Naive B cell (primary cell): Measurements from ENCODE around the gene NFKBIL1. TPM values are rescaled to one million over a fixed set of nuclear protein-coding genes. Genes with fewer than 3 reads are reported as not detected.
"Not testable (repeated sequence)": the region's sequence is repeated elsewhere in the genome, so short reads cannot be mapped to it uniquely, and the experiment has no call there.

Source experiments
- ATAC-seq, 2 donors: fragments of 150-1000 bp; cut with Tn5 transposase; 2 replicates each; pipeline ENCODE4 v1.10.0; 2021; ENCODE audit warnings: low read depth in 2 of 2, mild to moderate bottlenecking in 2 of 2, moderate library complexity in 2 of 2
- DNase-seq: peaks from one replicate; pipeline ENCODE4 v3.0.0; 2022
- H3K27ac Mint-ChIP-seq, 6 donors: one replicate each; pipeline ENCODE4 v1.8.0; 2020 to 2022; ENCODE audit warnings: mild to moderate bottlenecking in 6 of 6, mixed read lengths in 6 of 6, moderate library complexity in 5 of 6, inconsistent platforms in 2 of 6
- H3K27me3 Mint-ChIP-seq, 3 donors: one replicate each; pipeline ENCODE4 v1.8.0; 2021 to 2022; ENCODE audit warnings: mixed read lengths in 3 of 3, mild to moderate bottlenecking in 1 of 3
- H3K36me3 Mint-ChIP-seq, 2 donors: one replicate each; pipeline ENCODE4 v1.8.0; 2020 to 2022; ENCODE audit warnings: mixed read lengths in 2 of 2, inconsistent platforms in 1 of 2, mild to moderate bottlenecking in 1 of 2
- H3K4me1 Mint-ChIP-seq, 3 donors: one replicate each; pipeline ENCODE4 v1.8.0; 2020 to 2022; ENCODE audit warnings: mixed read lengths in 3 of 3, inconsistent platforms in 1 of 3, mild to moderate bottlenecking in 1 of 3, moderate library complexity in 1 of 3
- H3K4me3 Mint-ChIP-seq, 8 donors: one replicate each; pipeline ENCODE4 v1.8.0; 2020 to 2022; ENCODE audit warnings: mild to moderate bottlenecking in 8 of 8, mixed read lengths in 8 of 8, moderate library complexity in 8 of 8, inconsistent platforms in 2 of 8
- H3K9me3 Mint-ChIP-seq, 7 donors: one replicate each; pipeline ENCODE4 v1.8.0; 2020 to 2022; ENCODE audit warnings: mixed read lengths in 7 of 7, mild to moderate bottlenecking in 5 of 7, inconsistent platforms in 2 of 7, moderate library complexity in 1 of 7
- polyA plus RNA-seq, 6 donors: library from polyadenylated mRNA; unstranded; fragments of 300-500 nt; fragmentation: Illumina TruSeq; gene quantifications; one replicate each; pipeline ENCODE4 v1.2.3, GENCODE V29; 2021; ENCODE audit warnings: low read depth in 6 of 6

The NFKBIL1 gene, protein sequence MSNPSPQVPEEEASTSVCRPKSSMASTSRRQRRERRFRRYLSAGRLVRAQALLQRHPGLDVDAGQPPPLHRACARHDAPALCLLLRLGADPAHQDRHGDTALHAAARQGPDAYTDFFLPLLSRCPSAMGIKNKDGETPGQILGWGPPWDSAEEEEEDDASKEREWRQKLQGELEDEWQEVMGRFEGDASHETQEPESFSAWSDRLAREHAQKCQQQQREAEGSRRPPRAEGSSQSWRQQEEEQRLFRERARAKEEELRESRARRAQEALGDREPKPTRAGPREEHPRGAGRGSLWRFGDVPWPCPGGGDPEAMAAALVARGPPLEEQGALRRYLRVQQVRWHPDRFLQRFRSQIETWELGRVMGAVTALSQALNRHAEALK
- 10 to 100 TPM in 2 of 6 donors, 1 to 10 TPM in 3, under 1 TPM in 1; 0.24 to 11.4 (median 8.9) TPM for polyA plus RNA-seq

- peak; percentile 89 to 90 for ATAC-seq
- H3K27ac Mint-ChIP-seq = peak within 1 kb of the TSS; percentile 83 to 98 (median 96)
- H3K4me3 Mint-ChIP-seq = peak within 1 kb of the TSS; percentile 84 to 95 (median 91)
Measured at GRCh38 chr6:31546958-31547726, at the start of gene NFKBIL1. Gene NFKBIL1, plus strand, starts transcription at chr6:31547608. Its CDS starts 87 bp downstream, at chr6:31547695.

DNA sequence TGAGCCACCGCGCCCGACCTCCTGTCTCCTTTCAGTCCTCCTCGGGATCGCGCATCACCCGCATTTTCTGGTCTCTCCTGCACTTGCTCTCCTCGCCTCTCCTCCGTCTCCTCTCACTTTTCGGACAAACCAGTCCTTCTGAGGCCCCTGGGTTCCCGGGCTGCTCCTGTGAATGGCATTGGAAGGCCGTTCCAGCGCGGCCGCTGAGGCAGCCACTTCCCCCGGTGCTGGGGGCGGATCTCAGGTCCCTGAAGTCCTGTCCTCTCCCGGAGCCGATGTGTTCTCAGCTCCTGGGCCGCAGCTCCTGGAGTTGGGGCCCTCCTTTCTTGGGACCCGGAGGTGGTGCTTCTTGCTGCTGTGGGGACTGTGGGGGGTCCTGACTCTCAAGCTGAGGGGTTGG, 48.7 kb upstream of the NFKBIL1 start:
- Mint-ChIP-seq H3K27ac (peak overlapping the region in 5 of 6 donors; percentile 16 to 97 (median 39)), H3K27me3 (no peaks in the 10 kb centered on the region), H3K36me3 (no peaks in the 10 kb centered on the region), H3K9me3 (no peaks in the 10 kb centered on the region), H3K4me3 (peak overlapping the region; percentile 88 to 99 (median 94)), H3K4me1 (peaks cover 65 to 88% (median 80%) of the 10 kb centered on the region in 3 donors)
- ATAC-seq = no peak
- no peak for DNase-seq

More at GRCh38 chr6:31546958-31547726, at the start of gene NFKBIL1:
- DNase-seq = peak; percentile 92
- H3K9me3 Mint-ChIP-seq = no peaks in the 10 kb centered on the region
- peaks cover 26 to 55% (median 27%) of the 10 kb centered on the region in 3 donors for H3K4me1 Mint-ChIP-seq
- H3K27me3 Mint-ChIP-seq = no peaks in the 10 kb centered on the region
- H3K36me3 Mint-ChIP-seq = peaks cover 0 to 5% of the 10 kb centered on the region in 2 donors

- peak overlapping the region in 6 of 8 donors; percentile 25 to 97 (median 69) for H3K4me3 Mint-ChIP-seq
- not testable (repeated sequence) for DNase-seq, H3K27me3 Mint-ChIP-seq, ATAC-seq, H3K9me3 Mint-ChIP-seq, H3K36me3 Mint-ChIP-seq
- H3K4me1 Mint-ChIP-seq = peaks cover 63 to 86% (median 81%) of the 10 kb centered on the region in 3 donors
- H3K27ac Mint-ChIP-seq = peak overlapping the region in 1 of 6 donors; percentile 34
Measured at GRCh38 chr6:31499648-31500047, 47.8 kb upstream of the NFKBIL1 start.

GRCh38 chr6:31502586-31502985, 44.8 kb upstream of the NFKBIL1 start:
- H3K9me3 Mint-ChIP-seq = no peaks in the 10 kb centered on the region

DNA sequence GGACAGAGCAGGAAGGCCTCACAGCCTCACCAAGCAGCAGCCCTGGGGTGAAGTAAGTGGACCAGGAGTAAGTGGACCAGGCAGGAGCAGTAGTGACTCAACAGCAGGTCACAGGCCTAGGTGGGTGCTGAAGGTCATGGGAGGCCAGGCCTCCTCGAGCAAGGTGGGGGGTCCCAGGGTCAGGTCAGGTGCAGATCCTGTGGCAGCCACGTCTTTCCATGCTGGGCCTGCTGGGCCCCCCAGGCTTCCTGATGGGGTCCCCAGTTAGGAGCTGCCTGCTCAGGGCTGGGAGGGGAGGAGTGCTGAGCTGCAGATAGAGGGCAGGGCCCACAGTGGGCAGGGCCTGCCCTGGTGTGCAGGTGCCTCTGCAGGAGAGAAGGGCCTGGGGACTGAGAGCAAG, 38.4 kb upstream of the NFKBIL1 start:
- H3K27me3 Mint-ChIP-seq, H3K4me3 Mint-ChIP-seq, H3K36me3 Mint-ChIP-seq, DNase-seq, ATAC-seq, H3K9me3 Mint-ChIP-seq: not testable (repeated sequence)
- Mint-ChIP-seq H3K4me1 (peaks cover 9 to 11% (median 11%) of the 10 kb centered on the region in 3 donors), H3K27ac (peak overlapping the region in 2 of 6 donors; percentile 23 to 69)

More at GRCh38 chr6:31502586-31502985, 44.8 kb upstream of the NFKBIL1 start:
- ATAC-seq = no peak
- no peak for DNase-seq
- Mint-ChIP-seq H3K27ac (peak overlapping the region in 1 of 6 donors; percentile 30), H3K4me3 (peak overlapping the region in 1 of 8 donors; percentile 18), H3K27me3 (no peaks in the 10 kb centered on the region), H3K36me3 (no peaks in the 10 kb centered on the region), H3K4me1 (peaks cover 49 to 73% (median 66%) of the 10 kb centered on the region in 3 donors)

DNA sequence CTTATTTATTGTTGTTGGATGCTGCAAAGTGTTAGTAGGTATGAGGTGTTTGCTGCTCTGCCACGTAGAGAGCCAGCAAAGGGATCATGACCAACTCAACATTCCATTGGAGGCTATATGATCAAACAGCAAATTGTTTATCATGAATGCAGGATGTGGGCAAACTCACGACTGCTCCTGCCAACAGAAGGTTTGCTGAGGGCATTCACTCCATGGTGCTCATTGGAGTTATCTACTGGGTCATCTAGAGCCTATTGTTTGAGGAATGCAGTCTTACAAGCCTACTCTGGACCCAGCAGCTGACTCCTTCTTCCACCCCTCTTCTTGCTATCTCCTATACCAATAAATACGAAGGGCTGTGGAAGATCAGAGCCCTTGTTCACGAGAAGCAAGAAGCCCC, 37.4 kb upstream of the NFKBIL1 start:
- H3K4me3 Mint-ChIP-seq = no peak overlapping the region
- no peaks in the 10 kb centered on the region for H3K9me3 Mint-ChIP-seq
- H3K27ac Mint-ChIP-seq = no peak overlapping the region
- DNase-seq = no peak
- no peak for ATAC-seq
- peaks cover 0 to 8% of the 10 kb centered on the region in 2 donors for H3K36me3 Mint-ChIP-seq
- H3K4me1 Mint-ChIP-seq = peaks cover 4 to 8% (median 7%) of the 10 kb centered on the region in 3 donors
- no peaks in the 10 kb centered on the region for H3K27me3 Mint-ChIP-seq

- Mint-ChIP-seq H3K4me1 (peaks cover 0 to 9% (median 0%) of the 10 kb centered on the region in 3 donors), H3K27ac (peak overlapping the region in 1 of 6 donors; percentile 89), H3K36me3 (peaks cover 0 to 8% of the 10 kb centered on the region in 2 donors), H3K4me3 (no peak overlapping the region), H3K27me3 (peaks cover 0 to 8% (median 5%) of the 10 kb centered on the region in 3 donors), H3K9me3 (no peaks in the 10 kb centered on the region)
- no peak for DNase-seq
- ATAC-seq = no peak
Measured at GRCh38 chr6:31513456-31514165, 33.8 kb upstream of the NFKBIL1 start.

GRCh38 chr6:31521835-31522234, 25.6 kb upstream of the NFKBIL1 start:
- ATAC-seq (no peak), DNase-seq (no peak)
- Mint-ChIP-seq H3K27me3 (no peaks in the 10 kb centered on the region), H3K27ac (no peak overlapping the region), H3K4me1 (no peaks in the 10 kb centered on the region), H3K36me3 (no peaks in the 10 kb centered on the region), H3K9me3 (no peaks in the 10 kb centered on the region), H3K4me3 (no peak overlapping the region)

GRCh38 chr6:31525553-31525931, 21.9 kb upstream of the NFKBIL1 start:
- H3K36me3 Mint-ChIP-seq = peaks cover 4 to 6% of the 10 kb centered on the region in 2 donors
- no peak for DNase-seq
- no peak overlapping the region for H3K4me3 Mint-ChIP-seq
- peak overlapping the region in 1 of 6 donors; percentile 27 for H3K27ac Mint-ChIP-seq
- ATAC-seq = no peak
- peaks cover 0 to 5% (median 1%) of the 10 kb centered on the region in 3 donors for H3K4me1 Mint-ChIP-seq
- H3K9me3 Mint-ChIP-seq = no peaks in the 10 kb centered on the region
- H3K27me3 Mint-ChIP-seq = no peaks in the 10 kb centered on the region

DNA sequence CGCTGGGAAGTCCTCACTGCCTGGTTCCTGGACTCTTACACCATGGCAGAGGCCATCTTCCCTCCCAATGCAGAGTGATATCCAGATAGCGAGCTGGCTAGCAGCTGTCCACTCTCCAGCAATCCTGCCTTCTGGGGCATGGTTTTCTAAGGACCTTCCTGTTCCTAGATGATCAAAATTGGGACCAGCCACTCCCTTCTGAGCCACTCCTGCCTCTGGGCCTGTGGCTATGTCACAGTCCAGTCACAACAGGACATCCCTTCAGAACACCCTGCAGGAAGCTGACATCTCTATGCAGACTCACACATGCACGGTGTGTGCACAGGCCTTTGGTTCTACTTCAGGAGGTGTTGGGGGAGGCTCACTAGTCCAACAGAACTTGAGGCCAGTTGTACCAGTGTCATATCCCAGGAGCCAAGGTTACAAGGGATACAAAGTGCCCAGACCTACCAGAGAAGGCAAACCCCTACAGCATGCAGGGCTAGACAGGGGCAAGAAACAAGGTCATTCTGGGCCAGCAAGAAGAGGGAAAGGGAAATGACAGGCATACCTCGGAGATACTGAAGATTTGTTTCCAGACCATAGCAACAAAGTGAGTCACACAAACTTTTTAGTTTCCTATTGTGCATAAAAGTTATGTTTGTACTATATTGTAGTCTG, 21.3 kb upstream of the NFKBIL1 start:
- Mint-ChIP-seq H3K4me1 (peaks cover 0 to 7% (median 5%) of the 10 kb centered on the region in 3 donors), H3K27ac (peak overlapping the region in 2 of 6 donors; percentile 27 to 83), H3K36me3 (peaks cover 6 to 11% of the 10 kb centered on the region in 2 donors), H3K27me3 (no peaks in the 10 kb centered on the region), H3K9me3 (no peaks in the 10 kb centered on the region), H3K4me3 (peak overlapping the region in 1 of 8 donors; percentile 57)
- DNase-seq (no peak), ATAC-seq (no peak)

DNA sequence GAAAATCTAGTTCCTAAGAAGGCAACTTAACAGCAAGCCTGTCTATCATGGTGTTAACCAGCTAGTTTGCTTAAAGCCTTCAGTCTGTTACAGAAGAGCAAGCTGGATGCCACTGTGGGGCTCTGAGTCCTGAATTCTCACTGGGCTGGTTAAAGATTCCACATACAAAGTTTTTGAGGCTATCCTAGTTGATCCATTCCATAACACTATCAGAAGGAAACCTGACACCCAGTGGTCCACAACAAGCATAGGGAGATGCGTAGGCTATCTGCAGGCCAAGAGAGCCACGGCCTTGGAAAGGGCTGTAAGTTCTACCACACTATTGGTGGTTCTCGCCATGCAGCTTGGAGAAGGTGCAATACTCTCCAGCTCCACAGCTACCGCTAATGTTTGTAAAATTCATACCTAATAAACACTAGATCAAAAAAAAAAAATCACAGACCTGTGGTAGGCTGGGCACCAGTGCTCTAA, 19.1 kb upstream of the NFKBIL1 start:
- no peaks in the 10 kb centered on the region for H3K27me3 Mint-ChIP-seq
- H3K4me3 Mint-ChIP-seq = no peak overlapping the region
- peaks cover 6 to 13% of the 10 kb centered on the region in 2 donors for H3K36me3 Mint-ChIP-seq
- ATAC-seq (no peak), DNase-seq (no peak)
- H3K27ac Mint-ChIP-seq = peak overlapping the region in 3 of 6 donors; percentile 32 to 78 (median 53)
- H3K4me1 Mint-ChIP-seq = peaks cover 2 to 12% (median 9%) of the 10 kb centered on the region in 3 donors
- H3K9me3 Mint-ChIP-seq = no peaks in the 10 kb centered on the region

DNA sequence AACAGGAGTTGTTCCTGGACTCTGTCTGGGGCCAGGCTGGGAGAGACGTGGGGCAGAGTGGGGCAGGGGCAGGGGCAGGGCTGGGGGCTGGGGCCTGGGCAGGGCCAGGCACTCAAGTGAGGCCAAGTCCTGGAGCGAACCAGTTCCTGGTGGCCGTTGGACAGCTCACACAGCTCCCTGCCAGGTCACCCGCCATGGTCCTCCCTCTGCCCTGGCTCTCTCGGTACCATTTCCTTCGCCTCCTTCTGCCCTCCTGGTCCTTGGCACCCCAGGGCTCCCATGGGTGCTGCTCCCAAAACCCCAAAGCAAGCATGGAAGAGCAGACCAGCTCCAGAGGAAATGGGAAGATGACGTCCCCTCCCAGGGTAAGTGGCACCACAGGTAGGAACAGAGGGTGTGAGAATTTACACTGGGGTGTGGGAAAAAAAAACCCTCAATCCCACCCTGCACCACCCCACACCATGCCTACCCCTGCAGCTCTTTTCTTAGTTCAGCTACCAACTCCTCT, 18.5 kb upstream of the NFKBIL1 start, which contains the start of gene MCCD1:
Gene MCCD1, plus strand, starts transcription at position 142 of the 508 bp plus-strand sequence. Its CDS starts 53 bp downstream, at position 195.
- Mint-ChIP-seq H3K27me3 (no peaks in the 10 kb centered on the region), H3K4me1 (peaks cover 4 to 14% (median 9%) of the 10 kb centered on the region in 3 donors), H3K9me3 (no peaks in the 10 kb centered on the region), H3K4me3 (no peak within 1 kb of the TSS), H3K27ac (peak within 1 kb of the TSS in 4 of 6 donors; percentile 22 to 78 (median 42)), H3K36me3 (peaks cover 6 to 13% of the 10 kb centered on the region in 2 donors)
- DNase-seq = no peak
- ATAC-seq = no peak
